Measurements from ENCODE around the gene HNRNPUL1.
"Not testable (repeated sequence)": the region's sequence is repeated elsewhere in the genome, so short reads cannot be mapped to it uniquely, and the experiment has no call there.

Gene HNRNPUL1

GRCh38 chr19:41278478-41278877 is 14.3 kb downstream of the HNRNPUL1 start:
- H3K27ac ChIP-seq = no peak overlapping the region
- TF ChIP-seq ZFX (IDR thresholded peaks at IDR 0.05) = no peak
- TF ChIP-seq CTCF (conservative IDR thresholded peaks at IDR 0.05) = no peak

- no peak overlapping the region for H3K27ac ChIP-seq
- TF ChIP-seq ZFX (IDR thresholded peaks at IDR 0.05) = no peak
- no peak for TF ChIP-seq CTCF (conservative IDR thresholded peaks at IDR 0.05)
Measured at GRCh38 chr19:41288673-41289530, 24.7 kb downstream of the HNRNPUL1 start.

GRCh38 chr19:41289814-41290213 is 25.6 kb downstream of the HNRNPUL1 start:
- not testable (repeated sequence) for H3K27ac ChIP-seq

DNA sequence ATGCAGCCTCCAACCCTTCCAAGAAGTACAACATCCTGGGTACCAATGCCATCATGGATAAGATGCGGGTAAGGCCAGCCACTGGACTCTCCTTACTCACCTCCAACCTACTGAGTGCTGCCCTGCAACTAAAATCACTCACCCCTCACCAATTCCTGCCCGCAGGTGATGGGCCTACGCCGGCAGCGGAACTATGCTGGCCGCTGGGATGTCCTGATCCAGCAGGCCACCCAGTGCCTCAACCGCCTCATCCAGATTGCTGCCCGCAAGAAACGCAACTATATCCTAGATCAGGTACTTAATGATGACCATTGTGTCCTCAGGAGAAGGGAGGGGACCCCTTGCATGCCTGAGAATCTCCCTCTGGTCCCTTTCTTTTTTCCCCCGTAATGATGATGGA is 30.2 kb downstream of the HNRNPUL1 start:
- H3K27ac ChIP-seq = no peak overlapping the region
- TF ChIP-seq CTCF (conservative IDR thresholded peaks at IDR 0.05) (no peak), ZFX (IDR thresholded peaks at IDR 0.05) (no peak)

DNA sequence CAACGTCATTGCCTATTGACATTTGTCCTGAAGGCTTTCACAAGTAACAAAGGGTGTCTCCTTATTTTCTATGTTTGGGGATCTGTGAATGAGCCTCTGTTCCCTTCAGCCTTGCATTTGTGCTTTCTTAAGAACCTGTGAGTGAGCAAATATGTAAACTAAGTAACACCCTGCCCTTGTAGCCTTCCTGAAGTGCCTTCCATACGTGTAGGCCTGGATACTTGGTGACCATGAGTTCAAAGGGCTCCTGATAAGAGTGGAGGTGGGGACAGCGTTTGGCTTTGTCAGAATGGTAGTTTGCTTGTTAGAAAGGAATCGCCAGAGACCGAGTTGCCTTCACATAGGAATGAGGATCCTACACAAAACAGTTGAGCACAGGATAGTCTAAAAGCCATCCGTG is 31.3 kb downstream of the HNRNPUL1 start:
- TF ChIP-seq CTCF (conservative IDR thresholded peaks at IDR 0.05) (no peak), ZFX (IDR thresholded peaks at IDR 0.05) (no peak)
- no peak overlapping the region; the same call in 1 of the 2 replicates for H3K27ac ChIP-seq

DNA sequence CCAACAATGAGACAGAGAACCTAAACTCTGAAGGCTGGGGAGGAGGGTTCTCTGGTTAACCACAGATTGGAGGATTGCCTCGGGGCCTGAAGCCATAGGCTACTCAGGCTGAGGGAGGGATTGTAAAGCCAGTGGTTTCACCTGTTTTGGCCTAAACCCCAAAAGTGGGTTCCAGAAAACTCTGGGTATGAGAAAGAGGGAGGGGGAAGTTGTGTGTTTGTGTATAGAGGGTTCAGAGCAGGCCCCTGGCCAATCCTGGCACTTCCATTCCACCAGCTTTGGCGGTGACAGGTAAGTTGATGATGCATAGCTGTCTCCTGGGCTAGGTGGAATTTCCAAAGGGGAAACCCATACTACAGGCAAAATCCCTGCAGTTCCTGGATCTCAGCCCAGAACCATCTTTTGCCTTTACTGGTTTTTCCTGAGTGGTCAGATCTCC is 32.3 kb downstream of the HNRNPUL1 start:
- H3K27ac ChIP-seq = peak overlapping the region; percentile 43
- TF ChIP-seq ZFX (IDR thresholded peaks at IDR 0.05) = no peak
- no peak for TF ChIP-seq CTCF (conservative IDR thresholded peaks at IDR 0.05)

DNA sequence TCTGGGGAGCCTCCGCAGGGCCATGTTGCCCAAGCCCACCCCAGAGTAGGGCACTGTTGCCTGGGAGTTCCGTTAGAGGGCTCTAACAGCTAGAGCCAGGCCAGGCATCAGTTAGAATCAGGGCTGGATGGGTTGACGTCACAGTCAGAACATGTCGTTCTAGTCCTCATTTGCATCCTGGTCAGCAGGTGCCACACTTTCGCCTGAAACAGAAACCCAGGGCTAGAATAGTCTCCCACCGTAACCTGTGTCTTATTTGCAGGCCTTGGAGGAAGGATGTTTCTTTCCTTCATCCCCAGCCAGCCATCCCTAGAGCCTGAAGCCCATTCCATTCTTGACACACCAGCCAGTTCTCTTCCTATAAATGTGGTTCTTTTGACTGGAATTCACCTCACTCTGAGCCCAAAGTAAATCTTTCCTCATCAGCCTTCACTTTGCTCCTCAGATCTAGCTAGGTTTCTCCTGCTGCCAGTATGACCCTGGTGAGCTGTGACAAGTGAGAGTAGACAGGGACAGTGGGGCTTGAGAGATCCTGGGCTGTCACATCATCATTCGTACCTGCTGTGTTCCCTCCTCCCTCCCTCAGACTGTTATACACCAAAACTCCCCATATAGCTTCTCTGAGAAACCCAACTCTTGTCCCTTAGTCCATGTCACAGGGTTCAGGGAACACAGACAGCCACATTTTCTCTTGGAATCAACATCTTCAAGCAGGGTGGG is 33.6 kb downstream of the HNRNPUL1 start:
- TF ChIP-seq ZFX (IDR thresholded peaks at IDR 0.05) (no peak), CTCF (conservative IDR thresholded peaks at IDR 0.05) (no peak)
- H3K27ac ChIP-seq = no peak overlapping the region

All from C4-2B (cell line).